Esophagus squamous epithelium (tissue), 4 donors: ENCODE measurements around the gene NLN.

Experiments
- CTCF ChIP-seq, 6 experiments: fragments of 450-650 bp in 4 of 6; fragments of 200-600 bp in 2 of 6; sonication (generic) in 2 of 6; IDR thresholded peaks; one replicate each; pipeline ENCODE4 v1.5.1; 2016 to 2019; ENCODE audit warnings: antibody characterized with exemption in 6 of 6, mild to moderate bottlenecking in 4 of 6, moderate library complexity in 4 of 6
- POLR2A ChIP-seq, 4 donors: fragments of 450-650 bp; IDR thresholded peaks; one replicate each; pipeline ENCODE4 v1.6.1; 2017; ENCODE audit warnings: antibody characterized with exemption in 4 of 4, mild to moderate bottlenecking in 4 of 4, moderate library complexity in 3 of 4

- TF ChIP-seq CTCF (IDR thresholded peaks at IDR 0.05) (no peak), POLR2A (IDR thresholded peaks at IDR 0.05) (no peak)
These were observed 39.9 kb upstream of the NLN start for GRCh38 chr5:65682148-65682547.
